ENCODE data around the gene UST. TPM values are rescaled to one million over a fixed set of nuclear protein-coding genes. Genes with fewer than 3 reads are reported as not detected.

Gene UST
- total and polyA plus RNA-seq, 7 experiments from 2014 or later, result 0.35 to 2.6 (median 0.46) TPM; not detected in 2

GRCh38 chr6:148818939-148819575 is 72.2 kb downstream of the UST start:
- peaks cover 0 to 10% (median 6%) of the 10 kb centered on the region in 11 donors for H3K9me3 Mint-ChIP-seq
- peaks cover 0 to 37% (median 10%) of the 10 kb centered on the region in 5 donors for H3K27me3 Mint-ChIP-seq
- ChIA-PET CTCF (no interaction called here), POLR2A (no interaction called here)
- Histone ChIP-seq H3K27me3 (ENCODE audit: control insufficient read depth in 2 of 2, insufficient read depth in 2 of 2, low read length in 2 of 2) (no peaks in the 10 kb centered on the region), H3K36me3 (ENCODE audit: control insufficient read depth in 2 of 3, insufficient read depth in 3 of 3, low read length in 3 of 3) (peaks cover 0 to 4% (median 0%) of the 10 kb centered on the region in 3 experiments), H3K27ac (ENCODE audit: low read depth, low read length) (no peak overlapping the region), H3K4me3 (ENCODE audit: low read length) (no peak overlapping the region), H3K4me1 (ENCODE audit: control insufficient read depth in 2 of 2, insufficient read depth in 2 of 2, low read length in 2 of 2) (no peaks in the 10 kb centered on the region), H3K9me3 (ENCODE audit: control insufficient read depth in 2 of 3, low read length in 3 of 3) (no peaks in the 10 kb centered on the region)
- ATAC-seq, result no peak
- no peak overlapping the region for H3K27ac Mint-ChIP-seq
- peaks cover 0 to 4% (median 0%) of the 10 kb centered on the region in 5 donors for H3K36me3 Mint-ChIP-seq
- H3K4me1 Mint-ChIP-seq, result no peaks in the 10 kb centered on the region
- H3K4me3 Mint-ChIP-seq, result no peak overlapping the region
- no peak for DNase-seq
- intact Hi-C loops (cut with micrococcal nuclease), result no loop called here

- H3K36me3 ChIP-seq (ENCODE audit: control insufficient read depth in 2 of 3, insufficient read depth in 3 of 3, low read length in 3 of 3), result peaks cover 0 to under 1% (median 0%) of the 10 kb centered on the region in 3 experiments
- Mint-ChIP-seq H3K4me3 (no peak overlapping the region), H3K27me3 (peaks cover 0 to 38% (median 11%) of the 10 kb centered on the region in 5 donors), H3K36me3 (peaks cover 0 to 2% (median 0%) of the 10 kb centered on the region in 5 donors), H3K27ac (no peak overlapping the region), H3K9me3 (peaks cover 1 to 11% (median 4%) of the 10 kb centered on the region in 11 donors), H3K4me1 (no peaks in the 10 kb centered on the region)
- DNase-seq (no peak), ATAC-seq (no peak)
- H3K4me1 ChIP-seq (ENCODE audit: control insufficient read depth in 2 of 2, insufficient read depth in 2 of 2, low read length in 2 of 2), result no peaks in the 10 kb centered on the region
- no peak overlapping the region for H3K27ac ChIP-seq (ENCODE audit: low read depth, low read length)
- CTCF ChIA-PET, result no interaction called here
- no peaks in the 10 kb centered on the region for H3K9me3 ChIP-seq (ENCODE audit: control insufficient read depth in 2 of 3, low read length in 3 of 3)
- no peaks in the 10 kb centered on the region for H3K27me3 ChIP-seq (ENCODE audit: control insufficient read depth in 2 of 2, insufficient read depth in 2 of 2, low read length in 2 of 2)
- H3K4me3 ChIP-seq (ENCODE audit: low read length), result no peak overlapping the region
- intact Hi-C loops (cut with micrococcal nuclease), result no loop called here
- POLR2A ChIA-PET, result no interaction called here
These were observed 73.0 kb downstream of the UST start for GRCh38 chr6:148819852-148820251.

- no peaks in the 10 kb centered on the region for H3K4me1 ChIP-seq (ENCODE audit: control insufficient read depth in 2 of 2, insufficient read depth in 2 of 2, low read length in 2 of 2)
- CTCF ChIA-PET, result no interaction called here
- no peaks in the 10 kb centered on the region for H3K36me3 ChIP-seq (ENCODE audit: control insufficient read depth in 2 of 3, insufficient read depth in 3 of 3, low read length in 3 of 3)
These were observed 76.0 kb downstream of the UST start for GRCh38 chr6:148822819-148823218.

GRCh38 chr6:148824291-148824690 is 77.5 kb downstream of the UST start:
- DNase-seq (no peak), ATAC-seq (no peak)
- no peaks in the 10 kb centered on the region for H3K9me3 ChIP-seq (ENCODE audit: control insufficient read depth in 2 of 3, low read length in 3 of 3)
- ChIA-PET CTCF (no interaction called here), POLR2A (no interaction called here)
- peaks cover 0 to 11% (median 0%) of the 10 kb centered on the region in 5 donors for H3K36me3 Mint-ChIP-seq
- intact Hi-C loops (cut with micrococcal nuclease), result no loop called here
- peaks cover 0 to 2% of the 10 kb centered on the region in 2 donors for H3K4me1 ChIP-seq (ENCODE audit: control insufficient read depth in 2 of 2, insufficient read depth in 2 of 2, low read length in 2 of 2)
- H3K27me3 ChIP-seq (ENCODE audit: control insufficient read depth in 2 of 2, insufficient read depth in 2 of 2, low read length in 2 of 2), result no peaks in the 10 kb centered on the region
- H3K27ac Mint-ChIP-seq, result no peak overlapping the region
- H3K36me3 ChIP-seq (ENCODE audit: control insufficient read depth in 2 of 3, insufficient read depth in 3 of 3, low read length in 3 of 3), result no peaks in the 10 kb centered on the region
- peaks cover 0 to 1% (median 0%) of the 10 kb centered on the region in 7 donors for H3K4me1 Mint-ChIP-seq
- H3K27me3 Mint-ChIP-seq, result peaks cover 0 to 34% (median 21%) of the 10 kb centered on the region in 5 donors
- H3K4me3 Mint-ChIP-seq, result no peak overlapping the region
- no peak overlapping the region for H3K4me3 ChIP-seq (ENCODE audit: low read length)
- H3K9me3 Mint-ChIP-seq, result peaks cover 0 to 9% (median 4%) of the 10 kb centered on the region in 11 donors
- no peak overlapping the region for H3K27ac ChIP-seq (ENCODE audit: low read depth, low read length)

More at GRCh38 chr6:148822819-148823218, 76.0 kb downstream of the UST start:
- peaks cover 0 to 9% (median 4%) of the 10 kb centered on the region in 11 donors for H3K9me3 Mint-ChIP-seq
- H3K4me3 Mint-ChIP-seq, result no peak overlapping the region
- intact Hi-C loops (cut with micrococcal nuclease), result no loop called here
- POLR2A ChIA-PET, result no interaction called here
- H3K36me3 Mint-ChIP-seq, result peaks cover 0 to 11% (median 0%) of the 10 kb centered on the region in 5 donors
- H3K9me3 ChIP-seq (ENCODE audit: control insufficient read depth in 2 of 3, low read length in 3 of 3), result no peaks in the 10 kb centered on the region
- H3K27ac Mint-ChIP-seq, result no peak overlapping the region
- H3K27me3 Mint-ChIP-seq, result peaks cover 0 to 37% (median 20%) of the 10 kb centered on the region in 5 donors
- no peaks in the 10 kb centered on the region for H3K27me3 ChIP-seq (ENCODE audit: control insufficient read depth in 2 of 2, insufficient read depth in 2 of 2, low read length in 2 of 2)
- H3K4me3 ChIP-seq (ENCODE audit: low read length), result no peak overlapping the region
- no peak overlapping the region for H3K27ac ChIP-seq (ENCODE audit: low read depth, low read length)
- DNase-seq (no peak), ATAC-seq (no peak)
- no peaks in the 10 kb centered on the region for H3K4me1 Mint-ChIP-seq

- no peak for DNase-seq
- no peaks in the 10 kb centered on the region for H3K36me3 ChIP-seq (ENCODE audit: control insufficient read depth in 2 of 3, insufficient read depth in 3 of 3, low read length in 3 of 3)
- no peaks in the 10 kb centered on the region for H3K9me3 ChIP-seq (ENCODE audit: control insufficient read depth in 2 of 3, low read length in 3 of 3)
- H3K27ac Mint-ChIP-seq, result no peak overlapping the region
- peaks cover 0 to 11% (median 0%) of the 10 kb centered on the region in 5 donors for H3K36me3 Mint-ChIP-seq
- H3K4me3 Mint-ChIP-seq, result no peak overlapping the region
- H3K9me3 Mint-ChIP-seq, result peaks cover 0 to 9% (median 4%) of the 10 kb centered on the region in 11 donors
- H3K27ac ChIP-seq (ENCODE audit: low read depth, low read length), result no peak overlapping the region
- peaks cover 0 to 8% (median 2%) of the 10 kb centered on the region in 7 donors for H3K4me1 Mint-ChIP-seq
- ChIA-PET CTCF (no interaction called here), POLR2A (no interaction called here)
- H3K4me1 ChIP-seq (ENCODE audit: control insufficient read depth in 2 of 2, insufficient read depth in 2 of 2, low read length in 2 of 2), result peaks cover 0 to 9% of the 10 kb centered on the region in 2 donors
- intact Hi-C loops (cut with micrococcal nuclease), result no loop called here
- H3K27me3 ChIP-seq (ENCODE audit: control insufficient read depth in 2 of 2, insufficient read depth in 2 of 2, low read length in 2 of 2), result no peaks in the 10 kb centered on the region
- ATAC-seq, result no peak
- H3K27me3 Mint-ChIP-seq, result peaks cover 0 to 38% (median 26%) of the 10 kb centered on the region in 5 donors
- H3K4me3 ChIP-seq (ENCODE audit: low read length), result no peak overlapping the region
These were observed 78.1 kb downstream of the UST start for GRCh38 chr6:148824960-148825359.

GRCh38 chr6:148825492-148825891 is 78.7 kb downstream of the UST start:
- Histone ChIP-seq H3K9me3 (ENCODE audit: control insufficient read depth in 2 of 3, low read length in 3 of 3) (no peaks in the 10 kb centered on the region), H3K27me3 (ENCODE audit: control insufficient read depth in 2 of 2, insufficient read depth in 2 of 2, low read length in 2 of 2) (no peaks in the 10 kb centered on the region), H3K27ac (ENCODE audit: low read depth, low read length) (no peak overlapping the region), H3K4me3 (ENCODE audit: low read length) (no peak overlapping the region), H3K4me1 (ENCODE audit: control insufficient read depth in 2 of 2, insufficient read depth in 2 of 2, low read length in 2 of 2) (peaks cover 0 to 14% of the 10 kb centered on the region in 2 donors), H3K36me3 (ENCODE audit: control insufficient read depth in 2 of 3, insufficient read depth in 3 of 3, low read length in 3 of 3) (no peaks in the 10 kb centered on the region)
- intact Hi-C loops (cut with micrococcal nuclease), result no loop called here
- Mint-ChIP-seq H3K4me3 (no peak overlapping the region), H3K36me3 (peaks cover 0 to 11% (median 0%) of the 10 kb centered on the region in 5 donors), H3K27me3 (peaks cover 2 to 41% (median 28%) of the 10 kb centered on the region in 5 donors), H3K27ac (no peak overlapping the region), H3K9me3 (peaks cover 0 to 9% (median 4%) of the 10 kb centered on the region in 11 donors), H3K4me1 (peaks cover 0 to 13% (median 5%) of the 10 kb centered on the region in 7 donors)
- CTCF ChIA-PET, result no interaction called here
- POLR2A ChIA-PET, result no interaction called here
- DNase-seq, result no peak
- ATAC-seq, result no peak
